Activated CD8-positive, alpha-beta T cell treated with anti-CD3 and anti-CD28 coated beads, Interleukin-2, amount 10 ng/mL, durations not matched to agents 7 days and 5 days (primary cell): Measurements from ENCODE around the gene SNAPIN. TPM values are rescaled to one million over a fixed set of nuclear protein-coding genes. Genes with fewer than 3 reads are reported as not detected.

ENCODE experiments used
- ATAC-seq: fragments of 150-1000 bp; cut with Tn5 transposase; one replicate; pipeline ENCODE4 v1.10.0; 2021; ENCODE audit warnings: moderate library complexity
- CTCF ChIA-PET: fragments of 350-600 bp; sonication (Branson Sonifier 250); formaldehyde crosslinking; loops from one replicate; lab custom pipeline; 2021; ENCODE audit warnings: antibody characterized with exemption; lab: Charles Lee
- POLR2A ChIA-PET: fragments of 350-600 bp; sonication (Branson Sonifier 250); formaldehyde crosslinking; loops from one replicate; lab custom pipeline; 2021; ENCODE audit warnings: antibody characterized with exemption; lab: Charles Lee
- DNase-seq: peaks from one replicate; pipeline ENCODE4 v3.0.0-alpha.2; 2020
- H3K27ac Mint-ChIP-seq: one replicate; pipeline ENCODE4 v1.8.0; 2021; ENCODE audit warnings: mild to moderate bottlenecking, mixed read lengths
- H3K27me3 Mint-ChIP-seq: one replicate; pipeline ENCODE4 v1.8.0; 2021; ENCODE audit warnings: low read depth, mixed read lengths
- H3K36me3 Mint-ChIP-seq: one replicate; pipeline ENCODE4 v1.8.0; 2021; ENCODE audit warnings: low read depth, mixed read lengths
- H3K4me1 Mint-ChIP-seq: one replicate; pipeline ENCODE4 v1.8.0; 2021; ENCODE audit warnings: low read depth, mixed read lengths
- H3K4me3 Mint-ChIP-seq: one replicate; pipeline ENCODE4 v1.8.0; 2021; ENCODE audit warnings: mild to moderate bottlenecking, mixed read lengths
- H3K9me3 Mint-ChIP-seq: one replicate; pipeline ENCODE4 v1.8.0; 2022; ENCODE audit warnings: mixed read lengths; ENCODE audit not compliant: insufficient read depth
- total RNA-seq, 2 experiments: library from RNA; stranded (reverse); gene quantifications; one replicate each; pipeline ENCODE4 v1.2.3, GENCODE V29; 2021

Gene SNAPIN
- total RNA-seq, 2 experiments from 2014 or later: 36.5 to 37.7 TPM

GRCh38 chr1:153679337-153680119 lies 21.0 kb downstream of the SNAPIN start:
- DNase-seq: peak; percentile 37
- no peaks in the 10 kb centered on the region for H3K9me3 Mint-ChIP-seq
- no peak overlapping the region for H3K27ac Mint-ChIP-seq
- peak overlapping the region; percentile 60 for H3K4me3 Mint-ChIP-seq
- H3K4me1 Mint-ChIP-seq: peaks cover 21% of the 10 kb centered on the region
- H3K27me3 Mint-ChIP-seq: peaks cover 49% of the 10 kb centered on the region
- peak; percentile 66 for ATAC-seq
- POLR2A ChIA-PET: no interaction called here
- H3K36me3 Mint-ChIP-seq: no peaks in the 10 kb centered on the region
- CTCF ChIA-PET: interaction anchor here (1.1 to 1.8 kb wide), 4 partner anchors 48 to 308 kb away, joined by 3 to 8 read pairs (median 6); partner anchors contain the start of gene INTS3

- Mint-ChIP-seq H3K4me3 (peak overlapping the region; percentile 60), H3K9me3 (no peaks in the 10 kb centered on the region), H3K27me3 (peaks cover 49% of the 10 kb centered on the region), H3K4me1 (peaks cover 21% of the 10 kb centered on the region), H3K27ac (no peak overlapping the region), H3K36me3 (no peaks in the 10 kb centered on the region)
- POLR2A ChIA-PET: no interaction called here
- ATAC-seq (no peak), DNase-seq (no peak)
- CTCF ChIA-PET: interaction anchor here (1.1 to 1.5 kb wide), 3 partner anchors 48 to 307 kb away, joined by 3 to 8 read pairs (median 4); partner anchors contain the start of gene INTS3
These were observed 21.6 kb downstream of the SNAPIN start for GRCh38 chr1:153680120-153680403.

- no peak overlapping the region for H3K4me3 Mint-ChIP-seq
- ChIA-PET POLR2A (no interaction called here), CTCF (no interaction called here)
- H3K4me1 Mint-ChIP-seq: peaks cover 17% of the 10 kb centered on the region
- H3K36me3 Mint-ChIP-seq: no peaks in the 10 kb centered on the region
- peaks cover 39% of the 10 kb centered on the region for H3K27me3 Mint-ChIP-seq
- H3K9me3 Mint-ChIP-seq: no peaks in the 10 kb centered on the region
- ATAC-seq: no peak
- H3K27ac Mint-ChIP-seq: no peak overlapping the region
- no peak for DNase-seq
These were observed 24.2 kb downstream of the SNAPIN start for GRCh38 chr1:153682730-153683129.

GRCh38 chr1:153683854-153684253 lies 25.4 kb downstream of the SNAPIN start:
- DNase-seq: no peak
- CTCF ChIA-PET: no interaction called here
- Mint-ChIP-seq H3K9me3 (no peaks in the 10 kb centered on the region), H3K27ac (no peak overlapping the region), H3K4me3 (no peak overlapping the region), H3K36me3 (no peaks in the 10 kb centered on the region), H3K27me3 (peaks cover 28% of the 10 kb centered on the region), H3K4me1 (peaks cover 7% of the 10 kb centered on the region)
- no peak for ATAC-seq
- POLR2A ChIA-PET: no interaction called here

- ATAC-seq (no peak), DNase-seq (no peak)
- ChIA-PET POLR2A (no interaction called here), CTCF (no interaction called here)
- Mint-ChIP-seq H3K4me1 (peaks cover 3% of the 10 kb centered on the region), H3K9me3 (no peaks in the 10 kb centered on the region), H3K4me3 (no peak overlapping the region), H3K27ac (no peak overlapping the region), H3K36me3 (no peaks in the 10 kb centered on the region), H3K27me3 (peaks cover 24% of the 10 kb centered on the region)
These were observed 26.4 kb downstream of the SNAPIN start for GRCh38 chr1:153684892-153685291.

- CTCF ChIA-PET: interaction anchor here (0.9 kb wide), 1 partner anchor 63 kb away, joined by 3 read pairs; no protein-coding TSS in a partner anchor
- ATAC-seq (no peak), DNase-seq (no peak)
- no peaks in the 10 kb centered on the region for H3K4me1 Mint-ChIP-seq
- no peaks in the 10 kb centered on the region for H3K9me3 Mint-ChIP-seq
- peaks cover 15% of the 10 kb centered on the region for H3K27me3 Mint-ChIP-seq
- H3K36me3 Mint-ChIP-seq: no peaks in the 10 kb centered on the region
- POLR2A ChIA-PET: interaction anchor here (0.7 kb wide), 1 partner anchor 305 kb away, joined by 4 read pairs; the partner anchor contains the start of gene RPS27
- H3K27ac Mint-ChIP-seq: no peak overlapping the region
- H3K4me3 Mint-ChIP-seq: no peak overlapping the region
These were observed 27.2 kb downstream of the SNAPIN start for GRCh38 chr1:153685544-153686340.

GRCh38 chr1:153687346-153688125 lies 29.0 kb downstream of the SNAPIN start:
- CTCF ChIA-PET: no interaction called here
- DNase-seq: no peak
- POLR2A ChIA-PET: no interaction called here
- peaks cover 4% of the 10 kb centered on the region for H3K27me3 Mint-ChIP-seq
- no peak overlapping the region for H3K4me3 Mint-ChIP-seq
- H3K36me3 Mint-ChIP-seq: no peaks in the 10 kb centered on the region
- H3K4me1 Mint-ChIP-seq: no peaks in the 10 kb centered on the region
- no peak overlapping the region for H3K27ac Mint-ChIP-seq
- ATAC-seq: no peak
- no peaks in the 10 kb centered on the region for H3K9me3 Mint-ChIP-seq

- CTCF ChIA-PET: no interaction called here
- Mint-ChIP-seq H3K27ac (no peak overlapping the region), H3K27me3 (peaks cover 4% of the 10 kb centered on the region), H3K4me3 (no peak overlapping the region), H3K4me1 (no peaks in the 10 kb centered on the region), H3K36me3 (no peaks in the 10 kb centered on the region), H3K9me3 (no peaks in the 10 kb centered on the region)
- ATAC-seq (no peak), DNase-seq (no peak)
- POLR2A ChIA-PET: no interaction called here
These were observed 29.8 kb downstream of the SNAPIN start for GRCh38 chr1:153688276-153688675.

GRCh38 chr1:153688736-153689328 lies 30.3 kb downstream of the SNAPIN start:
- Mint-ChIP-seq H3K4me1 (no peaks in the 10 kb centered on the region), H3K27me3 (peaks cover 3% of the 10 kb centered on the region), H3K9me3 (no peaks in the 10 kb centered on the region), H3K36me3 (no peaks in the 10 kb centered on the region), H3K4me3 (no peak overlapping the region), H3K27ac (no peak overlapping the region)
- ChIA-PET CTCF (no interaction called here), POLR2A (no interaction called here)
- ATAC-seq (no peak), DNase-seq (no peak)

- no peak for ATAC-seq
- H3K9me3 Mint-ChIP-seq: no peaks in the 10 kb centered on the region
- no peaks in the 10 kb centered on the region for H3K36me3 Mint-ChIP-seq
- ChIA-PET CTCF (no interaction called here), POLR2A (no interaction called here)
- H3K27ac Mint-ChIP-seq: no peak overlapping the region
- no peak overlapping the region for H3K4me3 Mint-ChIP-seq
- peaks cover 2% of the 10 kb centered on the region for H3K4me1 Mint-ChIP-seq
- no peak for DNase-seq
- no peaks in the 10 kb centered on the region for H3K27me3 Mint-ChIP-seq
These were observed 35.0 kb downstream of the SNAPIN start for GRCh38 chr1:153693466-153693865.

- Mint-ChIP-seq H3K9me3 (no peaks in the 10 kb centered on the region), H3K27ac (no peak overlapping the region), H3K36me3 (no peaks in the 10 kb centered on the region), H3K4me1 (peaks cover 2% of the 10 kb centered on the region), H3K4me3 (no peak overlapping the region), H3K27me3 (no peaks in the 10 kb centered on the region)
- no peak for ATAC-seq
- CTCF ChIA-PET: no interaction called here
- DNase-seq: no peak
- POLR2A ChIA-PET: no interaction called here
These were observed 38.2 kb downstream of the SNAPIN start for GRCh38 chr1:153696741-153697140.
